ENCODE results near the gene PRMT5.

GRCh38 chr14:22886500-22887259 lies 42.5 kb downstream of the PRMT5 start:
- TF ChIP-seq, protein P1, sequence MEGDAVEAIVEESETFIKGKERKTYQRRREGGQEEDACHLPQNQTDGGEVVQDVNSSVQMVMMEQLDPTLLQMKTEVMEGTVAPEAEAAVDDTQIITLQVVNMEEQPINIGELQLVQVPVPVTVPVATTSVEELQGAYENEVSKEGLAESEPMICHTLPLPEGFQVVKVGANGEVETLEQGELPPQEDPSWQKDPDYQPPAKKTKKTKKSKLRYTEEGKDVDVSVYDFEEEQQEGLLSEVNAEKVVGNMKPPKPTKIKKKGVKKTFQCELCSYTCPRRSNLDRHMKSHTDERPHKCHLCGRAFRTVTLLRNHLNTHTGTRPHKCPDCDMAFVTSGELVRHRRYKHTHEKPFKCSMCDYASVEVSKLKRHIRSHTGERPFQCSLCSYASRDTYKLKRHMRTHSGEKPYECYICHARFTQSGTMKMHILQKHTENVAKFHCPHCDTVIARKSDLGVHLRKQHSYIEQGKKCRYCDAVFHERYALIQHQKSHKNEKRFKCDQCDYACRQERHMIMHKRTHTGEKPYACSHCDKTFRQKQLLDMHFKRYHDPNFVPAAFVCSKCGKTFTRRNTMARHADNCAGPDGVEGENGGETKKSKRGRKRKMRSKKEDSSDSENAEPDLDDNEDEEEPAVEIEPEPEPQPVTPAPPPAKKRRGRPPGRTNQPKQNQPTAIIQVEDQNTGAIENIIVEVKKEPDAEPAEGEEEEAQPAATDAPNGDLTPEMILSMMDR (IDR thresholded peaks at IDR 0.05) = no peak
- TF ChIP-seq POLR2A (IDR thresholded peaks at IDR 0.05) (peak; percentile 30), EP300 (IDR thresholded peaks at IDR 0.05) (no peak)

Data from ovary (tissue), 3 donors.